Kidney epithelial cell (primary cell): ENCODE measurements around the gene TMEM220. TPM values are rescaled to one million over a fixed set of nuclear protein-coding genes. Genes with fewer than 3 reads are reported as not detected.

Source experiments
- DNase-seq: peaks from one replicate; pipeline ENCODE4 v3.0.0-alpha.2; 2010; ENCODE audit warnings: low read depth
- H3K27me3 ChIP-seq: 2 replicates; pipeline ENCODE4 v1.6.0; 2011; ENCODE audit warnings: low read length; ENCODE audit not compliant: control insufficient read depth, insufficient read depth
- H3K36me3 ChIP-seq: 2 replicates; pipeline ENCODE4 v1.5.1; 2011; ENCODE audit warnings: low read length; ENCODE audit not compliant: control insufficient read depth, insufficient read depth
- H3K4me3 ChIP-seq: 2 replicates; pipeline ENCODE4 v1.5.1; 2011; ENCODE audit warnings: low read depth, mild to moderate bottlenecking, control low read depth, low read length
- total RNA-seq: library from RNA; depleted of rRNA; stranded (reverse); fragments of >200 nt; gene quantifications from 2 replicates; pipeline ENCODE4 v1.2.3, GENCODE V29; 2015
- TF ChIP-seq, protein P1 (sequence below): IDR thresholded peaks from 2 replicates; pipeline ENCODE4 v1.5.1; 2011; ENCODE audit warnings: mild to moderate bottlenecking, moderate library complexity, low read length, control low read depth, inconsistent platforms; ENCODE audit not compliant: insufficient read depth, poor library complexity, severe bottlenecking

Gene TMEM220
- total RNA-seq, 1 donor from 2014 or later, result 2.8 TPM

DNA sequence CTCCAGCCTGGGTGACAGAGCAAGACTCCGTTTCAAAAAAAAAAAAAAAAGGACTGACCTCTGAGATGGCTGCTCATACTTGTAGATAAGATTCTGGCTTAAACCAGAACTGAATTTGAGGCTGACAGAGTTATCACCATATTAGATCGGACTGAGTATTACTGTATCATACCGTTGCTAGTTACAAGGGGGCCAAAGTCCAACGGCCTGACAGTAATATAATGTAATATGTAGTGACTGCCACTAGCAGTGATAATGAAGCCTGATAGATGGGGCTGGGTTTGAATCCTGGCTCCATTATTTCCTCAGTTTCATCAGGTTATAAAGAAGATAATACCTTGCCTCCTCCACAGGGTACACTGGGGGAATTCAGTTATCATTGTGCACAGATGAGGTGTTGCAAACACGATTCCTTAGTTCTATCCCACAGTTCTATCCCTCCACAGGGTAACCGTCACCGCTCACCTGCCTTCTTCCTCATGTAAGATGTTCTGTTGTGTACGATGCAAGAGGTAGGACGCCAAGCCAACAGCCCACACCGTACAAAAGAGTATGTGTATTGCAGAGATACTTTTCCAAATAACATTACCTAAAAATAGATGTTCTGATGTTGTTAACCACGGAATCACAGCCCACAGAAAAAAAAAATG, 5.2 kb downstream of the TMEM220 start:
- Histone ChIP-seq H3K27me3 (no peaks in the 10 kb centered on the region), H3K4me3 (no peak overlapping the region), H3K36me3 (no peaks in the 10 kb centered on the region)
- TF ChIP-seq, protein P1, sequence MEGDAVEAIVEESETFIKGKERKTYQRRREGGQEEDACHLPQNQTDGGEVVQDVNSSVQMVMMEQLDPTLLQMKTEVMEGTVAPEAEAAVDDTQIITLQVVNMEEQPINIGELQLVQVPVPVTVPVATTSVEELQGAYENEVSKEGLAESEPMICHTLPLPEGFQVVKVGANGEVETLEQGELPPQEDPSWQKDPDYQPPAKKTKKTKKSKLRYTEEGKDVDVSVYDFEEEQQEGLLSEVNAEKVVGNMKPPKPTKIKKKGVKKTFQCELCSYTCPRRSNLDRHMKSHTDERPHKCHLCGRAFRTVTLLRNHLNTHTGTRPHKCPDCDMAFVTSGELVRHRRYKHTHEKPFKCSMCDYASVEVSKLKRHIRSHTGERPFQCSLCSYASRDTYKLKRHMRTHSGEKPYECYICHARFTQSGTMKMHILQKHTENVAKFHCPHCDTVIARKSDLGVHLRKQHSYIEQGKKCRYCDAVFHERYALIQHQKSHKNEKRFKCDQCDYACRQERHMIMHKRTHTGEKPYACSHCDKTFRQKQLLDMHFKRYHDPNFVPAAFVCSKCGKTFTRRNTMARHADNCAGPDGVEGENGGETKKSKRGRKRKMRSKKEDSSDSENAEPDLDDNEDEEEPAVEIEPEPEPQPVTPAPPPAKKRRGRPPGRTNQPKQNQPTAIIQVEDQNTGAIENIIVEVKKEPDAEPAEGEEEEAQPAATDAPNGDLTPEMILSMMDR, result no peak
- no peak for DNase-seq

DNA sequence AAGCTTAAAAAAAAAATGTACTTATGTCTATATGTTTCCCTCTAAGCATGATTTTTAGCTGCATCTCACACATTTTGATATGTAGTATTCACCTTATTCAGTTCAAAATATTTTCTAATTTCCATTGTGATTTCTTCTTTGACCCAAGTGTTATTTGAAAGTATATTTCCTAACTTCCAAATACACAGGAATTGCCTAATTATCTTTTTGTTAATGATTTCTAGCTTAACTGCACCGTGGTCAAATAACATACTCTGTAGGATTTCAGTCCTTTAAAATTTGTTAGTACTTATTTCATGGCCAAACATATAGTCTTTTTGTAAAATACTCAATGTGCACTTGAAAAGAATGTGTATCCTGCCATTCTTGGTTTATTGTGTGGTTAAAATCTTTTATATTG, 11.3 kb downstream of the TMEM220 start:
- H3K27me3 ChIP-seq, result no peaks in the 10 kb centered on the region
- no peak for DNase-seq
- TF ChIP-seq, protein P1, result no peak

DNA sequence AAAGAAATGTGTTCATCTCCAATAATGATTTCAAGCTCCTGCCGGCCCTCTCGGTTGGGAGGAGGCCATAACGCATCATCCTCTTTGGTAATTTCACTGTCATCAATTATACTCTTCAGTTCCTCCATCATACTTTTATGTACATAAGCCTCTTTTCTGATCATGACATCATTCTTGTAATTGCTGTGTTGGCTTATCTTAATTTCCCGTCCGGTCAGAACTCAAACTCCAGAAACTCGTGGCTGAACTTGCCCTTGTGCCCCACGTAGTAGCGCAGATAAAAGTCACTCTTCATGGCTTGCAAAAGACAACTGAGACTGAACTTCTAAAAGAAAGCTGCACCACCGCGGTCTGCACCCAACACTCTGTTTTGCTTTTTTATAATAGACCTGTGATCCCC, 13.6 kb downstream of the TMEM220 start:
- Histone ChIP-seq H3K27me3 (no peaks in the 10 kb centered on the region), H3K4me3 (no peak overlapping the region), H3K36me3 (no peaks in the 10 kb centered on the region)
- DNase-seq, result no peak
- TF ChIP-seq, protein P1, result no peak

More for the DNA sequence above, 11.3 kb downstream of the TMEM220 start:
- H3K36me3 ChIP-seq, result no peaks in the 10 kb centered on the region
- no peak overlapping the region for H3K4me3 ChIP-seq

DNA sequence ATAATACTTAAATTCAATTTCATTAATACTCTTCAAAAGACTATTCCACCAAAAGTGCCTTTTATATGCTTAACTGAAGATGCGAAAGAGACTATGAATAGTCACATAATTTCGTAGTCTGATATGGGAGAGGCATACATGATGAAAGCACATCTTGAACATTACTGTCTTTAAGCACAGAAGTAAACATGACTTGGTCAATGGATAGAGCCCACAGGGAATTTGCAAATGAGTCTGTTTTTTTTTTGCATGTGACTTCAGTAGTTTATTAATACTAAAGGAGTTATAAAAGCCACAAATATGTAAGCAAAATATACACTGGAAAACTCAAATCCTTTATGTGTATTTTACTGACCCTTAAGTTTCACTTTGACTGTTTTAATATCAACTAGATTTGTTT, 16.5 kb downstream of the TMEM220 start:
- TF ChIP-seq, protein P1, result no peak
- no peaks in the 10 kb centered on the region for H3K27me3 ChIP-seq
- no peak overlapping the region for H3K4me3 ChIP-seq
- no peaks in the 10 kb centered on the region for H3K36me3 ChIP-seq
- DNase-seq, result no peak

DNA sequence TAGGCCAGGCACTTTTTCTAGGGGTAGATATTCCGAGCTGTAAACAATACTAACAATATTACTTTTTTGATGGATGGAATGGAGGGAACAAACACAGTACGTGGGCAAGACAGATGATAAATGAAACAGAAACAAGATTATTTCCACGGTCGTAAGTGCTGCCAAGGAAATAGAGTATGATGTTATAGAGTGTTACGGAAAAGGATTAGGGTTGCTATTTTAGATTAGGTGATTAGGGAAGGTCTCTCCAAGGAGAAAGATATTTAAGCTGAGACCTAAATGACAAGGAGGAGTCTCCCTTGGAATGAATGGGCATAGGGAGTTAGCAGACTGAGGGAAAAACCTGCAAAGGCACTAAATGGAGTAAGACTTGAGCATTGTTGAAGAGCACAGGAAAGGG, 24.1 kb downstream of the TMEM220 start:
- H3K36me3 ChIP-seq, result no peaks in the 10 kb centered on the region

DNA sequence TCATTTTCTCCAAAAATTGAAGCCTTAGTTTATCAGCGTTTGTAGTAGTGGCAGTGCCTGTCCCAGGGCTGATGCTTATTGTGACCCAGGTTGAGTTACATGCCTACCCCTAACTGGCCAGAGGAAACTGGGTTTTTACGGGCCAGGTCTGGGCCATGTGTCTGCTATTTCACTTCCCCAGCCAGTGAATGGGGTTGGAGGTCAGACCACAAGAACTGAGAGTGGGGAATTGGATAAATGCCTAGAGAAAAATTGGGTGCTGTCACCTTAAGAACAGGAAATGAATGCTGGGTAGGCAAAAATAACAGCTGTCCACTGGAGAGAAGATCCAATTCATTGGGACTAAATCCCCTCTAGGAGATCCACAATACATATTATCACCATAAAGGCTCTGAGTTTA, 27.2 kb downstream of the TMEM220 start:
- TF ChIP-seq, protein P1, result no peak
- Histone ChIP-seq H3K27me3 (no peaks in the 10 kb centered on the region), H3K36me3 (no peaks in the 10 kb centered on the region), H3K4me3 (no peak overlapping the region)
- DNase-seq, result no peak

More for the DNA sequence above, 24.1 kb downstream of the TMEM220 start:
- TF ChIP-seq, protein P1, result no peak
- Histone ChIP-seq H3K27me3 (no peaks in the 10 kb centered on the region), H3K4me3 (no peak overlapping the region)
- no peak for DNase-seq
